T1000 (cell line): ENCODE measurements around the gene ZG16.
A peak's percentile ranks its signal among the peaks of the same experiment; 100 is the strongest.

Experiments used
- DNase-seq: peaks from one replicate; lab custom pipeline; 2025; ENCODE audit warnings: mixed read lengths; lab: John Stamatoyannopoulos, UW

Gene ZG16

DNA sequence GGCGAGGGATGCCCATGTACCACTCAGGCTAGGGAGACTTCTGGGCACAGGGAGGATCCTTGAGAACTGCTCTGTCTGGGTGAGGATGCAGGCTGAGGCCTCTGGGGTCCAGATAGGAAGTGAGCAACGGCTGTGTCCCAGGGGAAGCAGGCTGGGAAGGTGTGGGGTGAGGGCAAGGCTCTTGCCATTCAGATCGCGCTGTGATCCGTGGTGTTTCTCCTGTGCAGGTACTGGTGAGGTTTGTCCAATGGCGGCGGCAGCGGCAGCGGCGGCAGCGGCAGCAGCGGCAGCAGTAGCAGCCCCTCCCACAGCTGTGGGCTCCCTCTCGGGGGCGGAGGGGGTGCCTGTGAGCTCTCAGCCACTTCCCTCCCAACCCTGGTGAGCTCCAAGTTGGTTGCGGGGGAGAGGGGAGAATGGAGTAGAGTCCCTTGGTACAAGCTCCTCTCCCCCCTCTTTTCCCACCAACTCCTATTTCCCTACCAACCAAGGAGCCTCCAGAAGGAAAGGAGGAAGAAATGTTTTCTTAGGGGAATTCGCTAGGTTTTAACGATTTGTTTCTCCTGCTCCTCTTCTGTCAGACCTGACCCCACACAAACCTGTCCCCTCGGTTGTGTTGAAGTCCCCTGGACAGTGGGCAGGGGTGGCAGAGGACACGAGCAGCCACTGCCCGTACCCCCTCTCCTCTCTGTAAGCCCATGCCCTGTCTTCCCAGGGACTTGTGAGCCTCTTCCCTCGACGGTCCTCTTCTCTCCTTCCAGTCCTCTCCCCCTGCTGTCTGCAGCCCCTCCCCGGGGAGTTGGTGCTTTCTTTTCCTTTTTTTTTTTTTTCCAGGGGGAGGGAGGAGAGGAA lies 32.0 kb downstream of the ZG16 start:
- DNase-seq, result no peak

- no peak for DNase-seq
Measured at GRCh38 chr16:29810699-29811169, 32.7 kb downstream of the ZG16 start.

DNA sequence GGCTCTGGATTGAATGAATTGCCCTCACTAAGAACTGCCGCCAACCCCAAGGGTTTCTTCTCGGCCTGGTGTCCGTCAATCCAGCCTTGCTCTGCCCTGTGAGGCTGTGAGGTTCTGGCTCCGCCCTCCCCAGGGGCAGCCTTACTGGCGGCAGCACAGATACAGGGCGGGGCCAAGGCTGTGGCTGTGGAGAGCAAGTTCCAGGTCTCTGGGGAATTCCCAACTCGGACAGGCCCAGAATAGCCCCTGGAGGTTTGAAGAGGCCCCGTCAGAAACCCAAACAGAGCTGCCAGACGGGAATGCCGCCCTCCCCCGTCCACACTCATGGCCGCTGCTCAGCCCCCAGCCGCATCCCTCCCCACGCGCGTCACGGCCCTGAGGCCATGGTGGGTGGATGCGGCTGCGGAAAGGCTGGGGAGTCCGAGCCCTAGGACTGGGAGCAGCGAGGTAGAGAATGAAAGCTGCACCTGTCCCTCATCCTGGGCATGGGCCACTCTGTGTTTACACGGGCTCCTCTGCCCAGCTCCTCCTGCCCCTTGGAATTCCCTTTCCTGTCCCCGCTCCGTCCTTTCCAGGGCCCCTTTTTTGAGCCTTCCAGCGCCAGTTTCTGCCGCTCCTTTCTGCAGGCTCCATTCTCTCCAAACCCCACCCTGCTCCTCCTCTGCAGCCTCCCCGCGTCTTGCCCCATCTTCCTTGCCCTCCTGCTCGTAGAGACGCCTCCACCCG lies 33.3 kb downstream of the ZG16 start:
- DNase-seq, result peak; percentile 96

GRCh38 chr16:29811896-29812665 lies 34.0 kb downstream of the ZG16 start, which contains the start of gene PRRT2:
TSS of gene PRRT2 (plus strand) at chr16:29812193. CDS start at chr16:29813055, 862 bp downstream.
- DNase-seq, result no peak

GRCh38 chr16:29812754-29813643 lies 34.9 kb downstream of the ZG16 start:
- no peak for DNase-seq

GRCh38 chr16:29813644-29814562 lies 35.8 kb downstream of the ZG16 start:
- no peak for DNase-seq

- DNase-seq, result no peak
Measured at GRCh38 chr16:29814592-29814991, 36.5 kb downstream of the ZG16 start.

DNA sequence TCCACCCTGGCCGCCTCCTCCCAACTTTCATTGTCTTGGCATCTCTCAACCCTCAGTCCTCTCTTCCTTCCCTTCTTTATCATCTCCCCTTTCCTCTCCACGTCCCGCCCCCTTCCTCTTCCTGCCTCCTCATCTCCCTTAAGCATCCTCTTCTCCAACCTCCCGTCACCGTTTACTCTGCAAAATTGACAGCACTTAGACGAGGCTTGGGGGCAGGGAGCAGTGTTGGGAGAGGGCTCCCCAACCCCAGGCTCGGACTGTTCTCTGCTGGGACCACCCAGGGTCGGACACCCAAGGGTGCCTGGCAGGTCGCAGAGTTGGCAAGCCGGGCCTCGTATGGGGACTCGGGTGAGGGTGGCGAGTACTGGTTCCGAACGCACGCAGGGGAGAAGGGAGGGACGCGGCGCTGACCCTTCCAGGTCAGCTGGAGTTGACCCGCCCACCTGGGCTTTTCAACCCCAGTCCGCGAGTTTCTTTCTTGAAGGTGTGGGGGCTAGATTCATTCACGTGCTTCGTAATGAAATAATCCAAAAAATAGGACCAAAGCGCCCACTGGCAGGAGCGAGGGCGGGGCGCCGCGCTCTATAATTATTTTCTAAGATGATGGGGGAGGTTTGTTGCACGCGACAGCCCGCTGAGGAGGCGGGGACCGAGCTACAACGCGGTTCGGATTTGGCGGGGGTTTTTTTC lies 37.1 kb downstream of the ZG16 start:
- DNase-seq, result no peak

- peak; percentile 97 for DNase-seq
Measured at GRCh38 chr16:29815793-29816693, 38.0 kb downstream of the ZG16 start, which contains the start of gene PAGR1. TSS of gene PAGR1 (plus strand) at chr16:29816152. CDS start at chr16:29816526, 374 bp downstream.

DNA sequence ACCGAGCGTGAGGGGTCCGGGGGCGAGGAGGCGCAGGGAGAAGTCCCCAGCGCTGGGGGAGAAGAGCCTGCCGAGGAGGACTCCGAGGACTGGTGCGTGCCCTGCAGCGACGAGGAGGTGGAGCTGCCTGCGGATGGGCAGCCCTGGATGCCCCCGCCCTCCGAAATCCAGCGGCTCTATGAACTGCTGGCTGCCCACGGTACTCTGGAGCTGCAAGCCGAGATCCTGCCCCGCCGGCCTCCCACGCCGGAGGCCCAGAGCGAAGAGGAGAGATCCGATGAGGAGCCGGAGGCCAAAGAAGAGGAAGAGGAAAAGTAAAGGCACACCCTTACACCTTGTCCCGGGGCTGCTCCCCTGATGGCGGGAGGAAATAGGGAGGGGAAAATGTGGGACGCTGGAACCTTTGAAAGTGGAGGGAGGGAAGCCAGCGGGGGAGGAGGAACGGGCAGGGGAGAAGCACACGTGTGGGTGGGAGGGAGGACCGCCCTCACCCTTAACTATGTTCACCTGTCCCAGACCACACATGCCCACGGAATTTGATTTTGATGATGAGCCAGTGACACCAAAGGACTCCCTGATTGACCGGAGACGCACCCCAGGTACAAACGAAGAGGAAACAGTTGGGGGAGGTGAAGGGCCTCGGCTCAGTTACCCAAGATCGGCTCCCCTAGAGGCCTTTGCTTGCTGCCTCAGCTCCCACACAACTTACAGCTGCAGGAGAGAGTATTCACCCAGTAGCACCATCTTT lies 38.8 kb downstream of the ZG16 start:
- DNase-seq, result peak; percentile 68

DNA sequence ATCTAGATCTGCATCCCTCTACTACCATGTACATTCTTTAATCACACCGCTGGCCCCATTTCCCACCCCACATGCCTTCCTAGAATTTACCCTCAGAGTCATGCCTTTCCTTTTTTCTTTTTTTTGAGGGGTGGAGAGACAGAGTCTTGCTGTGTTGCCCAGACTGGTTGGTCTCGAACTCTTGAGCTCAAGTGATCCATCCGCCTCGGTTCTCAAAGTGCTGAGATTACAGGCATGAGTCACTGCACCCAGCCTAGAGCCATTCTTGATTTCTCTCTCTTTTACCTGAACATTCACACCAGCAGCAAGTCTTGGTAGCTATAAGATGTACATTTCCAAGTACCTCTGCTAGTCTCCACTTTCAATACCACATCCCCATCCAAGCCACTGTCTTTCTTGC lies 40.0 kb downstream of the ZG16 start:
- DNase-seq, result no peak

DNA sequence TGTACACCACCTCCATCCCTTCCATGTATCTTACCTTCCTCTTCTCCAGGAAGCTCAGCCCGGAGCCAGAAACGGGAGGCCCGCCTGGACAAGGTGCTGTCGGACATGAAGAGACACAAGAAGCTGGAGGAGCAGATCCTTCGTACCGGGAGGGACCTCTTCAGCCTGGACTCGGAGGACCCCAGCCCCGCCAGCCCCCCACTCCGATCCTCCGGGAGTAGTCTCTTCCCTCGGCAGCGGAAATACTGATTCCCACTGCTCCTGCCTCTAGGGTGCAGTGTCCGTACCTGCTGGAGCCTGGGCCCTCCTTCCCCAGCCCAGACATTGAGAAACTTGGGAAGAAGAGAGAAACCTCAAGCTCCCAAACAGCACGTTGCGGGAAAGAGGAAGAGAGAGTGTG lies 41.5 kb downstream of the ZG16 start:
- DNase-seq, result no peak

DNA sequence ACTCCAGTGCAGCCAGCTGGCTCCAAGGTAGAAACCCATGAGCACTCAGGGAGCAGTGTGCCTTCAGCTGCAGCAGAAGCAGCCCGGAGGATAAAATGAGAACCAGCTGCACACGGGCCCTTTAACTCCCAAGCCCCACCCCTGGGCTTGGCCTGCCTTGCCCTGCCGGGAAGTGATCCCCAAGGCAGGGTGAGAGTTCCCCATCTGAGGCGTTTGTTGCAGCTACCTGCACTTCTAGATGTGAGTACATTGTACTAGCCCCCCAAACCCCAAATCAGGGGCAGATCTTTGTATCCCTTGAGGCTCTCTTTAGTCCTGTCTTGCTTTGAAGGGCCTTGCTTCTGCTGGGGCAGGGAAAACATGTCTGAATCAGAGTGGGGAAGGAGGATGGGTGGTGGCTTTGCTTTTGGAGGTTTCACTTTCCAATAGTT lies 42.2 kb downstream of the ZG16 start, which contains the start of gene MVP:
Gene MVP, plus strand, starts transcription at position 192 of the 431 bp plus-strand sequence. CDS start 10,088 bp downstream, outside the sequence.
- DNase-seq, result no peak

- no peak for DNase-seq
Measured at GRCh38 chr16:29820730-29821642, 42.9 kb downstream of the ZG16 start.

DNA sequence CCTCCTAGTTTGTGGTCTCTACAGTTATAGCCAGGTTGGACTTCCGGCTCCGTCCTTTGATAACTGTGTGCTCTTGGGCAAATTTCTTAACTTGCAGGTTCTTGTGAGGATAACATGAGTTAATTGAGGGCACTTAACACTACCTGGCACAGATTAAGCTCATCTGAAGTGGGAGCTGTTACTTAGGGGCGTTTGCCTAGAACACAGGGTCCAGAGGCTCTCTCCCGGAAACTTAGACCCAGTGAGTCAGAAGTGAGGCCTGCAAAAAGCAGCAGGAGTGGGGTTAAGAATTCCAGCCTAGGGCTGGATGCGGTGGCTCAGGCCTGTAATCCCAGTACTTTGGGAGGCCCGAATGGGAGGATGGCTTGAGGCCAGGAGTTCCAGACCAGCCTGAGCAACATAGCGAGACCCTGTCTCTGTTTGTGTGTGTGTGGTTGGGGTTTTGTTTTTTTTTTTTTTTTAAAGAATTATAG lies 43.6 kb downstream of the ZG16 start:
- DNase-seq, result peak; percentile 38

- DNase-seq, result no peak
Measured at GRCh38 chr16:29824589-29825144, 46.6 kb downstream of the ZG16 start.
